CD4-positive, alpha-beta T cell (primary cell): Measurements from ENCODE around the gene CD4. TPM values are rescaled to one million over a fixed set of nuclear protein-coding genes. Genes with fewer than 3 reads are reported as not detected.

ENCODE experiments used
- ATAC-seq: fragments of 200-7000 bp; cut with Tn5 transposase; one replicate; pipeline ENCODE4 v1.10.0; 2022; ENCODE audit warnings: mild to moderate bottlenecking; ENCODE audit not compliant: poor library complexity
- CTCF ChIA-PET: fragments of 350-600 bp; sonication (Branson Sonifier 250); formaldehyde crosslinking; loops from one replicate; lab custom pipeline; 2021; ENCODE audit warnings: antibody characterized with exemption, inconsistent platforms; lab: Charles Lee
- POLR2A ChIA-PET: fragments of 350-600 bp; sonication (Branson Sonifier 250); formaldehyde crosslinking; loops from one replicate; lab custom pipeline; 2021; ENCODE audit warnings: antibody characterized with exemption, inconsistent platforms; lab: Charles Lee
- DNase-seq, 14 experiments: peaks; one replicate each; pipeline ENCODE4 v3.0.0-alpha.2; 2013 to 2020; ENCODE audit warnings: mixed read lengths in 2 of 14
- H3K27ac ChIP-seq, 2 donors: one replicate each; pipeline versions ENCODE4 v1.5.1 to v1.7.0; 2013; ENCODE audit warnings: low read length in 2 of 2, low read depth in 1 of 2, mild to moderate bottlenecking in 1 of 2
- H3K27me3 ChIP-seq, 2 experiments: 1 replicate in 1 of 2; 2 replicates in 1 of 2; pipeline versions ENCODE4 v1.6.1 to v1.7.0; 2013; ENCODE audit warnings: low read length in 2 of 2, control low read depth in 1 of 2, mild to moderate bottlenecking in 1 of 2, moderate library complexity in 1 of 2; ENCODE audit not compliant: insufficient read depth in 2 of 2, control insufficient read depth in 1 of 2
- H3K36me3 ChIP-seq: one replicate; pipeline ENCODE4 v1.6.1; 2013; ENCODE audit warnings: low read length, control low read depth; ENCODE audit not compliant: insufficient read depth
- H3K4me1 ChIP-seq: one replicate; pipeline ENCODE4 v1.6.1; 2013; ENCODE audit warnings: low read length, control low read depth; ENCODE audit not compliant: insufficient read depth
- H3K4me3 ChIP-seq: one replicate; pipeline ENCODE4 v1.5.1; 2013; ENCODE audit warnings: mild to moderate bottlenecking, low read length, moderate library complexity
- H3K9me3 ChIP-seq, 2 experiments: 1 replicate in 1 of 2; 2 replicates in 1 of 2; pipeline versions ENCODE4 v1.6.1 to v1.7.0; 2013; ENCODE audit warnings: low read length in 2 of 2, mild to moderate bottlenecking in 2 of 2, control low read depth in 1 of 2, moderate library complexity in 1 of 2; ENCODE audit not compliant: control insufficient read depth in 1 of 2, insufficient read depth in 1 of 2
- H3K27ac Mint-ChIP-seq: one replicate; pipeline ENCODE4 v1.8.0; 2020; ENCODE audit warnings: mixed read lengths
- H3K27me3 Mint-ChIP-seq: one replicate; pipeline ENCODE4 v1.8.0; 2021; ENCODE audit warnings: mixed read lengths
- H3K36me3 Mint-ChIP-seq: one replicate; pipeline ENCODE4 v1.8.0; 2021; ENCODE audit warnings: low read depth, mixed read lengths
- H3K4me1 Mint-ChIP-seq: one replicate; pipeline ENCODE4 v1.8.0; 2021; ENCODE audit warnings: low read depth, mixed read lengths
- H3K4me3 Mint-ChIP-seq: one replicate; pipeline ENCODE4 v1.8.0; 2020; ENCODE audit warnings: mild to moderate bottlenecking, mixed read lengths
- H3K9me3 Mint-ChIP-seq: one replicate; pipeline ENCODE4 v1.8.0; 2020; ENCODE audit warnings: mixed read lengths
- CTCF ChIP-seq: fragments of 200-600 bp; IDR thresholded peaks from one replicate; pipeline ENCODE4 v1.8.0; 2022; ENCODE audit warnings: antibody characterized with exemption, mild to moderate bottlenecking
- intact Hi-C, 2 experiments: fragments of 100-400 bp; cut with DNase I in 1 of 2; cut with micrococcal nuclease in 1 of 2; formaldehyde crosslinking; loops; one replicate each; pipeline versions ENCODE4 v1.15.1 to v1.9.0; 2023 to 2025; cut with DNase I, micrococcal nuclease
- total RNA-seq, 174 experiments: library from RNA in 2 of 174; stranded (reverse) in 2 of 174; gene quantifications; one replicate each; pipeline ENCODE4 v1.2.3 and lab custom pipeline; 2021 to 2026

The CD4 gene
- total RNA-seq, 2 experiments from 2014 or later, result 134 to 136 TPM

- TF ChIP-seq CTCF, result no peak
- no peaks in the 10 kb centered on the region for H3K27me3 Mint-ChIP-seq
- H3K27ac ChIP-seq, result peak overlapping the region; percentile 58 to 80
- peak overlapping the region; percentile 72 for H3K4me3 Mint-ChIP-seq
- H3K4me1 ChIP-seq, result peaks cover 89% of the 10 kb centered on the region
- H3K9me3 ChIP-seq, result no peaks in the 10 kb centered on the region
- POLR2A ChIA-PET, result interaction anchor here (0.6 to 1.5 kb wide), 8 partner anchors 9 to 155 kb away, joined by 3 to 6 read pairs (median 4); partner anchors contain the start of genes COPS7A, MLF2, PTMS and SPSB2
- H3K27ac Mint-ChIP-seq, result peak overlapping the region; percentile 93
- ATAC-seq (no peak), DNase-seq (no peak)
- no peaks in the 10 kb centered on the region for H3K9me3 Mint-ChIP-seq
- CTCF ChIA-PET, result interaction anchor here (1.5 to 3.0 kb wide), 3 partner anchors 21 to 48 kb away, joined by 3 to 12 read pairs (median 11); partner anchors contain the start of genes MLF2 and PTMS
- no peaks in the 10 kb centered on the region for H3K27me3 ChIP-seq
- peaks cover 80% of the 10 kb centered on the region for H3K4me1 Mint-ChIP-seq
- H3K4me3 ChIP-seq, result no peak overlapping the region
- intact Hi-C loops, result loop anchor here in 1 of 2 experiments (2.0 to 5.0 kb wide), 2 partner anchors 35 to 40 kb away; partner anchors contain the start of genes MLF2 and P3H3
- no peaks in the 10 kb centered on the region for H3K36me3 ChIP-seq
- H3K36me3 Mint-ChIP-seq, result peaks cover 25% of the 10 kb centered on the region
These were observed 2.0 kb upstream of the CD4 start for GRCh38 chr12:6787309-6787708.

- peak overlapping the region; percentile 93 for H3K27ac Mint-ChIP-seq
- H3K9me3 Mint-ChIP-seq, result no peaks in the 10 kb centered on the region
- peak overlapping the region; percentile 96 for H3K4me3 Mint-ChIP-seq
- H3K36me3 Mint-ChIP-seq, result peaks cover 55% of the 10 kb centered on the region
- ChIA-PET POLR2A (interaction anchor here (1.3 to 3.6 kb wide), 11 partner anchors 8 to 101 kb away, joined by 4 to 20 read pairs (median 11); partner anchors contain the start of genes CDCA3, COPS7A, GPR162 and LAG3), CTCF (interaction anchor here (3.9 kb wide), 1 partner anchor 37 kb away, joined by 21 read pairs; the partner anchor contains the start of gene MLF2)
- Histone ChIP-seq H3K36me3 (peaks cover 23% of the 10 kb centered on the region), H3K4me3 (peak overlapping the region; percentile 66), H3K27me3 (no peaks in the 10 kb centered on the region), H3K4me1 (peaks cover 85% of the 10 kb centered on the region), H3K9me3 (no peaks in the 10 kb centered on the region), H3K27ac (peak overlapping the region; percentile 72 to 81)
- DNase-seq (peak in 11 of 14 experiments; percentile 33 to 77 (median 44)), ATAC-seq (peak; percentile 24)
- TF ChIP-seq CTCF, result no peak
- H3K27me3 Mint-ChIP-seq, result no peaks in the 10 kb centered on the region
- H3K4me1 Mint-ChIP-seq, result peaks cover 77% of the 10 kb centered on the region
- intact Hi-C loops, result loop anchor here in 1 of 2 experiments (5.0 kb wide), 1 partner anchor 183 kb away; the partner anchor contains the start of gene CHD4
These were observed 1.3 kb downstream of the CD4 start for GRCh38 chr12:6790496-6791150.

GRCh38 chr12:6791931-6792520 lies 2.7 kb downstream of the CD4 start:
- H3K27ac Mint-ChIP-seq, result peak overlapping the region; percentile 93
- H3K36me3 Mint-ChIP-seq, result peaks cover 69% of the 10 kb centered on the region
- Histone ChIP-seq H3K4me3 (peak overlapping the region; percentile 66), H3K27ac (peak overlapping the region; percentile 72 to 81), H3K4me1 (peaks cover 84% of the 10 kb centered on the region), H3K9me3 (no peaks in the 10 kb centered on the region), H3K27me3 (no peaks in the 10 kb centered on the region), H3K36me3 (peaks cover 37% of the 10 kb centered on the region)
- intact Hi-C loops, result loop anchor here (2.0 to 5.0 kb wide), 2 partner anchors 17 to 185 kb away; partner anchors contain the start of gene CHD4 (in 1 of the 2)
- no peak for ATAC-seq
- ChIA-PET CTCF (interaction anchor here (0.8 to 3.9 kb wide), 5 partner anchors 25 to 99 kb away, joined by 3 to 21 read pairs (median 4); partner anchors contain the start of gene MLF2), POLR2A (interaction anchor here (1.3 to 3.5 kb wide), 12 partner anchors 10 to 258 kb away, joined by 3 to 18 read pairs (median 12); partner anchors contain the start of genes C12orf57, CDCA3, COPS7A and GAPDH)
- peak overlapping the region; percentile 96 for H3K4me3 Mint-ChIP-seq
- H3K9me3 Mint-ChIP-seq, result no peaks in the 10 kb centered on the region
- TF ChIP-seq CTCF, result no peak
- DNase-seq, result peak in 3 of 14 experiments; percentile 39 to 49 (median 46)
- H3K27me3 Mint-ChIP-seq, result no peaks in the 10 kb centered on the region
- peaks cover 78% of the 10 kb centered on the region for H3K4me1 Mint-ChIP-seq
